ENCODE measurements around the gene HIGD2A. TPM values are rescaled to one million over a fixed set of nuclear protein-coding genes. Genes with fewer than 3 reads are reported as not detected.

Gene HIGD2A
- total and polyA plus RNA-seq, 2 of the 13 experiments (the other 11 are each of a cell fraction or from before 2014, with no cell fraction given), result 89.2 to 146 TPM

DNA sequence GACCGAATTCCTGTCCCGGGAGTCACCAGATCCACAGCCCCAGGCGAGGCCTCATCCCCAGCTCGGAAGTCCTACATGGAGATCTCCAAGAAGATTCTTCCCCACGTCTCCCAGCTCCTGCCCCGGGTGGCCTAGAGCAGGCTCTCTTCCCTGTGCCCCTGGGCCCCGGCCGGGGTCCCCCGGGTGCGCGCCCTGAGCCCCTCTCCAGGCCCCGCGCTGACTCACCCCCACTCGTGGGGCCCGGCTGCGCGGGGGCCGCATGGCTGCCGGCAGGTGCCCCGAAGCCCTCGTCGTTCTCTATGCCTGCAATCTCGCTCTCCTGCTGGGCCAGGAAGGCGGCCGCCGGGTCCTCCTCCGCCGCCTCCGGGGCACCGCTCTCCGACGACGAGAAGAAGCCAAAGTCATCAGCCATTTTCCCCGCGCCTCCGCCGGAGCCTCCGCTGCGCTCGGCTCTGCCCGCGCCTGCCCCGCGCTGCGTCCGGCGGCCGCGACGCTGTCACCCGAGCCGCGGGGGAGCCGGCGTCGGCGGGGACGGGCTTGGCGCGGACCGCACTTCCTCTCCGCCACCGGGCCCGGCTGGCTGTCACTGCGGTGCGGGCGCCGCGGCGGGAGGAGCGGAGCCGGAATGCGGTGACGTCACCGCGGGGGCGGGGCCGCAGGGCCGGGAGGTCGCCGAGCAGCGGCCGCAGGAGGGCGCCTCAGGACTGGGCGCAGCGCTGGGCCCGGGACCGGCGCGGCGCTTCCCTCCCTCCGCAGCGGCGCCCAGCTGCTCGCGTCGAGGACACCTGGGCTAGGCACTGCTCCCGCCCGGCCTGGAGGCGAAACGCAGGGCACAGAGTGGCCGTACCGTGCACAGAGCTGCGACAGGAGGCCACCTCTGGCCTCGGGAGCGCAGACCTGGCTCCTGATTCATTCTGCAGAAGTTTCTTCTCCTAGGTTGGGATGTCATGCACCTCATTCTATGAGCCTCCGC lies 27.7 kb downstream of the HIGD2A start, which contains the start of gene CLTB (continued):
- TF ChIP-seq, protein P1, sequence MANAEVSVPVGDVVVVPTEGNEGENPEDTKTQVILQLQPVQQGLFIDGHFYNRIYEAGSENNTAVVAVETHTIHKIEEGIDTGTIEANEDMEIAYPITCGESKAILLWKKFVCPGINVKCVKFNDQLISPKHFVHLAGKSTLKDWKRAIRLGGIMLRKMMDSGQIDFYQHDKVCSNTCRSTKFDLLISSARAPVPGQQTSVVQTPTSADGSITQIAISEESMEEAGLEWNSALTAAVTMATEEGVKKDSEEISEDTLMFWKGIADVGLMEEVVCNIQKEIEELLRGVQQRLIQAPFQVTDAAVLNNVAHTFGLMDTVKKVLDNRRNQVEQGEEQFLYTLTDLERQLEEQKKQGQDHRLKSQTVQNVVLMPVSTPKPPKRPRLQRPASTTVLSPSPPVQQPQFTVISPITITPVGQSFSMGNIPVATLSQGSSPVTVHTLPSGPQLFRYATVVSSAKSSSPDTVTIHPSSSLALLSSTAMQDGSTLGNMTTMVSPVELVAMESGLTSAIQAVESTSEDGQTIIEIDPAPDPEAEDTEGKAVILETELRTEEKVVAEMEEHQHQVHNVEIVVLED (CRISPR knock-in tag; IDR thresholded peaks at IDR 0.05; ENCODE audit: borderline replicate concordance), result peak; percentile 50
- TF ChIP-seq ZMYM4 (CRISPR knock-in tag; IDR thresholded peaks at IDR 0.05) (peak; percentile 96), ZNF530 (CRISPR knock-in tag; IDR thresholded peaks at IDR 0.05; ENCODE audit: low read depth) (no peak), MIER3 (CRISPR knock-in tag; IDR thresholded peaks at IDR 0.05; ENCODE audit: borderline replicate concordance) (peak; percentile 58; the same call in 1 of the 2 replicates), HNRNPK (IDR thresholded peaks at IDR 0.05; ENCODE audit: low read depth, low read length, poor library complexity, severe bottlenecking) (peak; percentile 17), ZNF891 (CRISPR knock-in tag; IDR thresholded peaks at IDR 0.05) (0 out of 2 replicates have a peak, but pooled peaks have one; percentile 60), KMT2A (CRISPR knock-in tag; IDR thresholded peaks at IDR 0.05) (peak; percentile 69; the same call in 1 of the 2 replicates), FOXP1 (IDR thresholded peaks at IDR 0.05) (no peak), FOXP1 (CRISPR knock-in tag; IDR thresholded peaks at IDR 0.05) (no peak; the same call in 1 of the 2 replicates), ZNF160 (CRISPR knock-in tag; IDR thresholded peaks at IDR 0.05) (peak; percentile 16; the same call in 1 of the 2 replicates), RBFOX2 (IDR thresholded peaks at IDR 0.05; ENCODE audit: low read depth, low read length) (peak; percentile 68), RELA (CRISPR knock-in tag; IDR thresholded peaks at IDR 0.05) (0 out of 2 replicates have a peak, but pooled peaks have one; percentile 51), ASH2L (IDR thresholded peaks at IDR 0.05; ENCODE audit: insufficient read length, low read depth, low read length) (peak; percentile 72), CENPT (CRISPR knock-in tag; IDR thresholded peaks at IDR 0.05; ENCODE audit: low read depth) (no peak)
- TF ChIP-seq, protein P2, sequence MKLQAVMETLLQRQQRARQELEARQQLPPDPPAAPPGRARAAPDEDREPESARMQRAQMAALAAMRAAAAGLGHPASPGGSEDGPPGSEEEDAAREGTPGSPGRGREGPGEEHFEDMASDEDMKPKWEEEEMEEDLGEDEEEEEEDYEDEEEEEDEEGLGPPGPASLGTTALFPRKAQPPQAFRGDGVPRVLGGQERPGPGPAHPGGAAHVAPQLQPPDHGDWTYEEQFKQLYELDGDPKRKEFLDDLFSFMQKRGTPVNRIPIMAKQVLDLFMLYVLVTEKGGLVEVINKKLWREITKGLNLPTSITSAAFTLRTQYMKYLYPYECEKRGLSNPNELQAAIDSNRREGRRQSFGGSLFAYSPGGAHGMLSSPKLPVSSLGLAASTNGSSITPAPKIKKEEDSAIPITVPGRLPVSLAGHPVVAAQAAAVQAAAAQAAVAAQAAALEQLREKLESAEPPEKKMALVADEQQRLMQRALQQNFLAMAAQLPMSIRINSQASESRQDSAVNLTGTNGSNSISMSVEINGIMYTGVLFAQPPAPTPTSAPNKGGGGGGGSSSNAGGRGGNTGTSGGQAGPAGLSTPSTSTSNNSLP (IDR thresholded peaks at IDR 0.05; ENCODE audit: low read depth, low read length), result peak; percentile 41; the same call in 1 of the 2 replicates
- TF ChIP-seq, protein P3, sequence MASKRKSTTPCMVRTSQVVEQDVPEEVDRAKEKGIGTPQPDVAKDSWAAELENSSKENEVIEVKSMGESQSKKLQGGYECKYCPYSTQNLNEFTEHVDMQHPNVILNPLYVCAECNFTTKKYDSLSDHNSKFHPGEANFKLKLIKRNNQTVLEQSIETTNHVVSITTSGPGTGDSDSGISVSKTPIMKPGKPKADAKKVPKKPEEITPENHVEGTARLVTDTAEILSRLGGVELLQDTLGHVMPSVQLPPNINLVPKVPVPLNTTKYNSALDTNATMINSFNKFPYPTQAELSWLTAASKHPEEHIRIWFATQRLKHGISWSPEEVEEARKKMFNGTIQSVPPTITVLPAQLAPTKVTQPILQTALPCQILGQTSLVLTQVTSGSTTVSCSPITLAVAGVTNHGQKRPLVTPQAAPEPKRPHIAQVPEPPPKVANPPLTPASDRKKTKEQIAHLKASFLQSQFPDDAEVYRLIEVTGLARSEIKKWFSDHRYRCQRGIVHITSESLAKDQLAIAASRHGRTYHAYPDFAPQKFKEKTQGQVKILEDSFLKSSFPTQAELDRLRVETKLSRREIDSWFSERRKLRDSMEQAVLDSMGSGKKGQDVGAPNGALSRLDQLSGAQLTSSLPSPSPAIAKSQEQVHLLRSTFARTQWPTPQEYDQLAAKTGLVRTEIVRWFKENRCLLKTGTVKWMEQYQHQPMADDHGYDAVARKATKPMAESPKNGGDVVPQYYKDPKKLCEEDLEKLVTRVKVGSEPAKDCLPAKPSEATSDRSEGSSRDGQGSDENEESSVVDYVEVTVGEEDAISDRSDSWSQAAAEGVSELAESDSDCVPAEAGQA (IDR thresholded peaks at IDR 0.05; ENCODE audit: low read depth), result no peak
- TF ChIP-seq, protein P3 (CRISPR knock-in tag; IDR thresholded peaks at IDR 0.05; ENCODE audit: borderline replicate concordance), result 0 out of 2 replicates have a peak, but pooled peaks have one; percentile 79
- TF ChIP-seq, protein P4, sequence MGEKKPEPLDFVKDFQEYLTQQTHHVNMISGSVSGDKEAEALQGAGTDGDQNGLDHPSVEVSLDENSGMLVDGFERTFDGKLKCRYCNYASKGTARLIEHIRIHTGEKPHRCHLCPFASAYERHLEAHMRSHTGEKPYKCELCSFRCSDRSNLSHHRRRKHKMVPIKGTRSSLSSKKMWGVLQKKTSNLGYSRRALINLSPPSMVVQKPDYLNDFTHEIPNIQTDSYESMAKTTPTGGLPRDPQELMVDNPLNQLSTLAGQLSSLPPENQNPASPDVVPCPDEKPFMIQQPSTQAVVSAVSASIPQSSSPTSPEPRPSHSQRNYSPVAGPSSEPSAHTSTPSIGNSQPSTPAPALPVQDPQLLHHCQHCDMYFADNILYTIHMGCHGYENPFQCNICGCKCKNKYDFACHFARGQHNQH (CRISPR knock-in tag; IDR thresholded peaks at IDR 0.05), result no peak

Measured in HepG2 (cell line).